ENCODE data around the gene ANK2. TPM values are rescaled to one million over a fixed set of nuclear protein-coding genes. Genes with fewer than 3 reads are reported as not detected.

Gene ANK2
- polyA plus RNA-seq, 1 experiment = 1.3 TPM

DNA sequence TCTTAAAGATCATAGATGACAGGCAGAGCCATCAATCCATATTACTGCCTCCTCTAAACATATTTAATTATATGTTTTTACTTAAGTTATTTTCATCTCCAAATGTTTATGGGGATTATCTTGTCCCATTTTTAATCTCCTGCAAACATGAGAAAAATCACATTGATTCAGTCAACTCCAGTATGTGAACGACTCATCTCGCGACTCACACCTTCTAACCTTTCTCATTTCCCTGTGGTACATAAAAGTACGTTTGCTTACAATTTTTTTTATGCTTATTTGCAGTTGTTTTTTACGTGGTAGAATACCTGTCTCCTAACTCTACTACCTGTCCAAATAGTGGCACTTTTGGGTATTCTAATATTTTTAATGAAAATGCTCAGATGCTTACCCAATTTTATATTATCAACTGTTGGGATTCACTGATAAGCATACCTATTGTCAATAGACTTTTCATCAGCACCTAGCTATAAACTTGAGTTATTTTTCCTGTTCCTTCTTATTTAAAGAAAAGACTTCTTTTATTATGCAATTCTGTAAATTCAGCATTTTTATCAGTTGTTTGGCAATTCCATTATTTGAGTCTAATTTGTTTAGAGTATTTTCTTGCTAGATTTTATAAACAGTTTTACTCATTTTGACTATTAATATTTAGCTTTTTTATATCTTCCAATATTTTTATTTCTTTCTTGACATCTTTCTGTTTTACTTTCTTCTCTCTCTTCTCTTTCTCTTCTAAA lies 276.6 kb downstream of the ANK2 start:
- TF ChIP-seq, protein P1, sequence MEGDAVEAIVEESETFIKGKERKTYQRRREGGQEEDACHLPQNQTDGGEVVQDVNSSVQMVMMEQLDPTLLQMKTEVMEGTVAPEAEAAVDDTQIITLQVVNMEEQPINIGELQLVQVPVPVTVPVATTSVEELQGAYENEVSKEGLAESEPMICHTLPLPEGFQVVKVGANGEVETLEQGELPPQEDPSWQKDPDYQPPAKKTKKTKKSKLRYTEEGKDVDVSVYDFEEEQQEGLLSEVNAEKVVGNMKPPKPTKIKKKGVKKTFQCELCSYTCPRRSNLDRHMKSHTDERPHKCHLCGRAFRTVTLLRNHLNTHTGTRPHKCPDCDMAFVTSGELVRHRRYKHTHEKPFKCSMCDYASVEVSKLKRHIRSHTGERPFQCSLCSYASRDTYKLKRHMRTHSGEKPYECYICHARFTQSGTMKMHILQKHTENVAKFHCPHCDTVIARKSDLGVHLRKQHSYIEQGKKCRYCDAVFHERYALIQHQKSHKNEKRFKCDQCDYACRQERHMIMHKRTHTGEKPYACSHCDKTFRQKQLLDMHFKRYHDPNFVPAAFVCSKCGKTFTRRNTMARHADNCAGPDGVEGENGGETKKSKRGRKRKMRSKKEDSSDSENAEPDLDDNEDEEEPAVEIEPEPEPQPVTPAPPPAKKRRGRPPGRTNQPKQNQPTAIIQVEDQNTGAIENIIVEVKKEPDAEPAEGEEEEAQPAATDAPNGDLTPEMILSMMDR (IDR thresholded peaks at IDR 0.05; ENCODE audit: low read depth, low read length) = no peak
- CTCF ChIA-PET = no interaction called here
- Histone ChIP-seq H3K27ac (ENCODE audit: low read depth, low read length) (no peak overlapping the region), H3K9me3 (ENCODE audit: control insufficient read depth, insufficient read depth, low read length) (no peaks in the 10 kb centered on the region), H3K4me3 (ENCODE audit: low read depth, low read length) (no peak overlapping the region), H3K27me3 (ENCODE audit: control insufficient read depth, insufficient read depth, low read length) (no peaks in the 10 kb centered on the region)
- DNase-seq (ENCODE audit: low read depth, low spot score) = no peak
- POLR2A ChIA-PET = no interaction called here

DNA sequence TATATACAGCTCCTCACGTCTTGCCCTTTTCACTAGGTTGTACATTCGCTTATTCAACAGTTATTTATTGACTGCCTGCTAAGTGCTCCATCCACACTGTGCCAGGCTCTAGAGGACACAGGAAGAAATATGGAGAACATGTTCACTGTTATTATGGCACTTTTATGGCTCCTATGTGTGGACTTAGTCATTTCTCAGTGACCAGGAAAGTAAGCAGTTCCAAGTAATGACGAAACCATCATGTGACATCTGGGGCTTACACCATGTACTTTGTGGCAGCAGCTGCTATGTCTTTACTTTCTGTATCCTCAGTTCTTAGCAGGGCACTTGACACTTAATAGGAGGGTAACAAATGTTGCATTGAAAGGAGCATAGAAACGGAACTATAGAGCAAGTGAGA lies 278.0 kb downstream of the ANK2 start:
- no peak overlapping the region for H3K27ac ChIP-seq (ENCODE audit: low read depth, low read length)

DNA sequence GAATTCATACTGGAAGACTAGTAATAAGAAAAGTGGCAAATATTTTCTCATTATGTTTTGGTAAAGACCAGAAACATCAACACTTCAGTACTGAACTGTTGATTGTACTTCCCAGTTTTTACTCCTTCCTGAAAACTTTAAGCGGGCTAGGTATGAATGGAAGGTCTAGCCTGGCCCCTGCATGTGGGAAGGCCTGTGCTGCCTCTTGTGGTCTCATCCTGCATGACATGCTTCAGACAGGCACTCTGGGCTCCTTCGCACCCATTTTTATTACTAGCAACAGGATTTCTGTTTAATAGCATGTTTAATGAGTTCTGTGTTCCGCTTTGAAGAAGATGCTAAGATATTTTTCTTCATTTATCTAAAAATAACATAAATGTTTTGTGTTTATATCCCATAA lies 279.1 kb downstream of the ANK2 start:
- H3K27ac ChIP-seq (ENCODE audit: low read depth, low read length) = no peak overlapping the region
- no peaks in the 10 kb centered on the region for H3K9me3 ChIP-seq (ENCODE audit: control insufficient read depth, insufficient read depth, low read length)
- ChIA-PET POLR2A (no interaction called here), CTCF (no interaction called here)
- DNase-seq (ENCODE audit: low read depth, low spot score) = no peak
- H3K27me3 ChIP-seq (ENCODE audit: control insufficient read depth, insufficient read depth, low read length) = no peaks in the 10 kb centered on the region
- H3K4me3 ChIP-seq (ENCODE audit: low read depth, low read length) = no peak overlapping the region
- TF ChIP-seq, protein P1 (IDR thresholded peaks at IDR 0.05; ENCODE audit: low read depth, low read length) = peak; percentile 52

More for the DNA sequence above, 278.0 kb downstream of the ANK2 start:
- no peaks in the 10 kb centered on the region for H3K27me3 ChIP-seq (ENCODE audit: control insufficient read depth, insufficient read depth, low read length)
- no peak for DNase-seq (ENCODE audit: low read depth, low spot score)
- no peak overlapping the region for H3K4me3 ChIP-seq (ENCODE audit: low read depth, low read length)
- H3K9me3 ChIP-seq (ENCODE audit: control insufficient read depth, insufficient read depth, low read length) = no peaks in the 10 kb centered on the region
- ChIA-PET CTCF (no interaction called here), POLR2A (no interaction called here)
- TF ChIP-seq, protein P1 (IDR thresholded peaks at IDR 0.05; ENCODE audit: low read depth, low read length) = no peak

DNA sequence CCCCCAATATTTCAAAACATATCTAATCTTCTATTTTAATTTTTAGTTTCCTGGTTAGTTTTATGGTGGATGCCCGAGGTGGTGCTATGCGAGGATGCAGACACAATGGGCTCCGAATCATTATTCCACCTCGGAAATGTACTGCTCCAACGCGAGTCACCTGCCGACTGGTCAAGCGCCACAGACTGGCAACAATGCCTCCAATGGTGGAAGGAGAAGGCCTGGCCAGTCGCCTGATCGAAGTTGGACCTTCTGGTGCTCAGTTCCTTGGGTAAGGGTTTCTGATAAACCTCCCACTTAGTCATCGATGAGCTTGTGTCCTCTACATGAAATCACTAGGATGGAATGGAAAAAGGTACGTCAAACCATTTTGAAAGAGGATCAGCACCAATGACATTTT lies 280.7 kb downstream of the ANK2 start:
- Histone ChIP-seq H3K27ac (ENCODE audit: low read depth, low read length) (no peak overlapping the region), H3K27me3 (ENCODE audit: control insufficient read depth, insufficient read depth, low read length) (no peaks in the 10 kb centered on the region), H3K4me3 (ENCODE audit: low read depth, low read length) (no peak overlapping the region), H3K9me3 (ENCODE audit: control insufficient read depth, insufficient read depth, low read length) (no peaks in the 10 kb centered on the region)
- no peak for DNase-seq (ENCODE audit: low read depth, low spot score)
- ChIA-PET POLR2A (no interaction called here), CTCF (interaction anchor here (0.9 kb wide), 1 partner anchor 1016 kb away, joined by 3 read pairs; no protein-coding TSS in a partner anchor)
- TF ChIP-seq, protein P1 (IDR thresholded peaks at IDR 0.05; ENCODE audit: low read depth, low read length) = no peak

DNA sequence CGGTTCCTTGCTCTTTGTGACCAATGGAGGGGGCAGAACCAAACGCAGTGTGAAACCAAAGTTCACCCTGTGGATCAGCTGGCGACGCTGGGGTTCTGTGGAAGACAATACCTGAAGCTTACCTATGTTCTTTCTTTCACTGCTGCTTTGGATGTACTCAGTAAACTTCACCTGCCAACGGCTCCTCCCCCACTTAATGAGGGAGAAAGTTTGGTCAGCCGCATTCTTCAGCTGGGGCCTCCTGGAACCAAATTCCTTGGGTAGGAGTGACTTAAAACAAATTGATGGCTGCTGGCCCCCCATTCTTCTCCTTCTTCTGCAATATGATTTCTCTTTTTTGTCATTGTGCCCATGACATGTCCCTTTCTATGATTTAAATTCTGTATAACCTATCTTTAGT lies 282.4 kb downstream of the ANK2 start:
- Histone ChIP-seq H3K9me3 (ENCODE audit: control insufficient read depth, insufficient read depth, low read length) (no peaks in the 10 kb centered on the region), H3K27me3 (ENCODE audit: control insufficient read depth, insufficient read depth, low read length) (no peaks in the 10 kb centered on the region), H3K27ac (ENCODE audit: low read depth, low read length) (no peak overlapping the region), H3K4me3 (ENCODE audit: low read depth, low read length) (no peak overlapping the region)
- TF ChIP-seq, protein P1 (IDR thresholded peaks at IDR 0.05; ENCODE audit: low read depth, low read length) = no peak
- ChIA-PET CTCF (no interaction called here), POLR2A (no interaction called here)
- DNase-seq (ENCODE audit: low read depth, low spot score) = no peak

Measured in AG04450 (cell line).